HG03571 (cell line): ENCODE results near the gene FAM107B.

Source experiments
- ATAC-seq: cut with Tn5 transposase; IDR thresholded peaks from one replicate; pipeline ENCODE4 v1.9.1; 2021; ENCODE audit not compliant: unreplicated experiment

FAM107B gene

GRCh38 chr10:14563359-14563940 lies 211.2 kb downstream of the FAM107B start:
- no peak for ATAC-seq

- ATAC-seq: no peak
These were observed 211.7 kb downstream of the FAM107B start for GRCh38 chr10:14563076-14563336.

- no peak for ATAC-seq
These were observed 212.2 kb downstream of the FAM107B start for GRCh38 chr10:14562218-14563075.

- ATAC-seq: no peak
These were observed 213.6 kb downstream of the FAM107B start for GRCh38 chr10:14560791-14561765.

- no peak for ATAC-seq
These were observed 214.4 kb downstream of the FAM107B start for GRCh38 chr10:14560274-14560673.

- ATAC-seq: no peak
These were observed 216.7 kb downstream of the FAM107B start for GRCh38 chr10:14558025-14558424.

GRCh38 chr10:14557567-14557966 lies 217.1 kb downstream of the FAM107B start:
- no peak for ATAC-seq

- peak; percentile 53 for ATAC-seq
These were observed 218.3 kb downstream of the FAM107B start for GRCh38 chr10:14556285-14556956.

GRCh38 chr10:14555807-14556206 lies 218.9 kb downstream of the FAM107B start:
- ATAC-seq: no peak

- no peak for ATAC-seq
These were observed 220.0 kb downstream of the FAM107B start for GRCh38 chr10:14554491-14555205.

GRCh38 chr10:14554091-14554490 lies 220.6 kb downstream of the FAM107B start:
- ATAC-seq: no peak

- ATAC-seq: no peak
These were observed 221.2 kb downstream of the FAM107B start for GRCh38 chr10:14553448-14553847.

GRCh38 chr10:14552015-14552414 lies 222.7 kb downstream of the FAM107B start:
- ATAC-seq: no peak

- no peak for ATAC-seq
These were observed 224.2 kb downstream of the FAM107B start for GRCh38 chr10:14550471-14550981.

GRCh38 chr10:14549496-14549895 lies 225.2 kb downstream of the FAM107B start:
- ATAC-seq: no peak

GRCh38 chr10:14548970-14549369 lies 225.7 kb downstream of the FAM107B start:
- no peak for ATAC-seq

- no peak for ATAC-seq
These were observed 226.2 kb downstream of the FAM107B start for GRCh38 chr10:14548474-14548873.

- no peak for ATAC-seq
These were observed 226.9 kb downstream of the FAM107B start for GRCh38 chr10:14547816-14548215.

GRCh38 chr10:14545827-14546226 lies 228.9 kb downstream of the FAM107B start:
- no peak for ATAC-seq

- ATAC-seq: no peak
These were observed 230.8 kb downstream of the FAM107B start for GRCh38 chr10:14543904-14544210.
